ENCODE measurements around the gene BPIFA3. TPM values are rescaled to one million over a fixed set of nuclear protein-coding genes. Genes with fewer than 3 reads are reported as not detected.
A peak's percentile ranks its signal among the peaks of the same experiment; 100 is the strongest.

Gene BPIFA3
- total RNA-seq, 1 donor from 2014 or later, result not detected

GRCh38 chr20:33211817-33212424 is 5.2 kb upstream of the BPIFA3 start:
- DNase-seq (ENCODE audit: low spot score) (peak; percentile 58), ATAC-seq (peak; percentile 94)

- ATAC-seq, result no peak
- DNase-seq (ENCODE audit: low spot score), result no peak
Measured at GRCh38 chr20:33224399-33224798, 7.2 kb downstream of the BPIFA3 start.

GRCh38 chr20:33229843-33230242 is 12.7 kb downstream of the BPIFA3 start:
- ATAC-seq (no peak), DNase-seq (ENCODE audit: low spot score) (no peak)

- DNase-seq (ENCODE audit: low spot score) (no peak), ATAC-seq (no peak)
Measured at GRCh38 chr20:33231237-33231636, 14.1 kb downstream of the BPIFA3 start.

- ATAC-seq (no peak), DNase-seq (ENCODE audit: low spot score) (no peak)
Measured at GRCh38 chr20:33232486-33233072, 15.4 kb downstream of the BPIFA3 start.

- ATAC-seq (no peak), DNase-seq (ENCODE audit: low spot score) (no peak)
Measured at GRCh38 chr20:33233129-33233774, 16.1 kb downstream of the BPIFA3 start.

GRCh38 chr20:33234050-33234449 is 16.9 kb downstream of the BPIFA3 start:
- DNase-seq (ENCODE audit: low spot score) (no peak), ATAC-seq (no peak)

- no peak for DNase-seq (ENCODE audit: low spot score)
- no peak for ATAC-seq
Measured at GRCh38 chr20:33235696-33236095, 18.5 kb downstream of the BPIFA3 start, which contains the start of gene BPIFA1. BPIFA1 (plus strand) TSS chr20:33235996; CDS start chr20:33237712, 1,716 bp downstream.

- ATAC-seq (no peak), DNase-seq (ENCODE audit: low spot score) (no peak)
Measured at GRCh38 chr20:33236351-33236750, 19.2 kb downstream of the BPIFA3 start.

GRCh38 chr20:33237989-33238388 is 20.8 kb downstream of the BPIFA3 start:
- no peak for ATAC-seq

GRCh38 chr20:33239418-33239817 is 22.3 kb downstream of the BPIFA3 start:
- no peak for ATAC-seq
- no peak for DNase-seq (ENCODE audit: low spot score)

More at GRCh38 chr20:33237989-33238388, 20.8 kb downstream of the BPIFA3 start:
- no peak for DNase-seq (ENCODE audit: low spot score)

- DNase-seq (ENCODE audit: low spot score) (no peak), ATAC-seq (no peak)
Measured at GRCh38 chr20:33239979-33240736, 23.0 kb downstream of the BPIFA3 start.

GRCh38 chr20:33240923-33241322 is 23.8 kb downstream of the BPIFA3 start:
- DNase-seq (ENCODE audit: low spot score), result no peak
- no peak for ATAC-seq

GRCh38 chr20:33242319-33243100 is 25.4 kb downstream of the BPIFA3 start:
- ATAC-seq, result no peak
- no peak for DNase-seq (ENCODE audit: low spot score)

- no peak for ATAC-seq
- no peak for DNase-seq (ENCODE audit: low spot score)
Measured at GRCh38 chr20:33246077-33246476, 28.9 kb downstream of the BPIFA3 start.

- DNase-seq (ENCODE audit: low spot score) (no peak), ATAC-seq (no peak)
Measured at GRCh38 chr20:33249456-33249855, 32.3 kb downstream of the BPIFA3 start.

- no peak for ATAC-seq
- DNase-seq (ENCODE audit: low spot score), result no peak
Measured at GRCh38 chr20:33250666-33251065, 33.5 kb downstream of the BPIFA3 start.

GRCh38 chr20:33251496-33251895 is 34.3 kb downstream of the BPIFA3 start:
- ATAC-seq, result no peak
- DNase-seq (ENCODE audit: low spot score), result no peak

GRCh38 chr20:33252460-33252859 is 35.3 kb downstream of the BPIFA3 start:
- ATAC-seq (no peak), DNase-seq (ENCODE audit: low spot score) (no peak)

GRCh38 chr20:33255005-33255404 is 37.9 kb downstream of the BPIFA3 start:
- DNase-seq (ENCODE audit: low spot score) (no peak), ATAC-seq (no peak)

GRCh38 chr20:33257237-33257636 is 40.1 kb downstream of the BPIFA3 start:
- no peak for DNase-seq (ENCODE audit: low spot score)
- no peak for ATAC-seq

Data from left lobe of liver (tissue), 2 donors.